Gastroesophageal sphincter (tissue), 3 donors: ENCODE data around the gene CLEC2D.

Experiments
- CTCF ChIP-seq, 4 experiments: fragments of 200-600 bp in 2 of 4; fragments of 450-650 bp in 2 of 4; sonication (generic) in 1 of 4; IDR thresholded peaks; one replicate each; pipeline ENCODE4 v1.5.1; 2017 to 2019; ENCODE audit warnings: antibody characterized with exemption in 4 of 4, mild to moderate bottlenecking in 2 of 4, moderate library complexity in 2 of 4
- EP300 ChIP-seq: sonication (generic); formaldehyde crosslinking; IDR thresholded peaks from one replicate; pipeline ENCODE4 v1.6.1; 2017; ENCODE audit warnings: antibody characterized with exemption, mild to moderate bottlenecking
- POLR2A ChIP-seq, 2 donors: fragments of 450-650 bp; IDR thresholded peaks; one replicate each; pipeline ENCODE4 v1.6.1; 2017; ENCODE audit warnings: antibody characterized with exemption in 2 of 2, mild to moderate bottlenecking in 2 of 2, moderate library complexity in 1 of 2
- POLR2AphosphoS5 ChIP-seq: sonication (generic); formaldehyde crosslinking; IDR thresholded peaks from one replicate; pipeline ENCODE4 v1.6.1; 2017; ENCODE audit warnings: antibody characterized with exemption

GRCh38 chr12:9702255-9702654, 32.7 kb downstream of the CLEC2D start:
- TF ChIP-seq CTCF (IDR thresholded peaks at IDR 0.05) (no peak), POLR2A (IDR thresholded peaks at IDR 0.05) (no peak), EP300 (no peak), POLR2AphosphoS5 (no peak)
